DMS153 treated with DMSO at 0.1 percent for 48 hours (cell line): Measurements from ENCODE around the gene PEAK3.

Experiments
- DNase-seq: peaks from one replicate; lab custom pipeline; 2025; ENCODE audit not compliant: unreplicated experiment; lab: John Stamatoyannopoulos, UW

Gene PEAK3

GRCh38 chr19:2282062-2282861, at the start of gene PEAK3:
Gene PEAK3 (minus strand): TSS chr19:2282175. CDS start chr19:2280931, 1,244 bp downstream.
- no peak for DNase-seq

GRCh38 chr19:2330632-2331284, 48.8 kb upstream of the PEAK3 start:
- DNase-seq: peak; percentile 27

GRCh38 chr19:2330255-2330631, 48.3 kb upstream of the PEAK3 start:
- DNase-seq: no peak

GRCh38 chr19:2329501-2329916, 47.5 kb upstream of the PEAK3 start:
- no peak for DNase-seq

GRCh38 chr19:2329149-2329478, 47.1 kb upstream of the PEAK3 start:
- no peak for DNase-seq

GRCh38 chr19:2328401-2329148, 46.6 kb upstream of the PEAK3 start, which contains the start of the genes LSM7 and SPPL2B:
Gene LSM7 (minus strand): TSS chr19:2328586. CDS start chr19:2328566, 20 bp downstream.
Gene SPPL2B (plus strand): TSS chr19:2328684. CDS start chr19:2328710, 26 bp downstream.
- peak; percentile 60 for DNase-seq

- peak; percentile 35 for DNase-seq
These were observed 45.9 kb upstream of the PEAK3 start for GRCh38 chr19:2327773-2328400.

- DNase-seq: no peak
These were observed 44.9 kb upstream of the PEAK3 start for GRCh38 chr19:2326699-2327360.

GRCh38 chr19:2325281-2326046, 43.5 kb upstream of the PEAK3 start:
- DNase-seq: no peak

- no peak for DNase-seq
These were observed 42.4 kb upstream of the PEAK3 start for GRCh38 chr19:2324220-2324948.

- DNase-seq: no peak
These were observed 41.7 kb upstream of the PEAK3 start for GRCh38 chr19:2323707-2324106.

- no peak for DNase-seq
These were observed 39.7 kb upstream of the PEAK3 start for GRCh38 chr19:2321565-2322283.

GRCh38 chr19:2320939-2321338, 39.0 kb upstream of the PEAK3 start:
- no peak for DNase-seq

GRCh38 chr19:2320049-2320448, 38.1 kb upstream of the PEAK3 start:
- no peak for DNase-seq

- no peak for DNase-seq
These were observed 37.6 kb upstream of the PEAK3 start for GRCh38 chr19:2319551-2319950.

- no peak for DNase-seq
These were observed 36.9 kb upstream of the PEAK3 start for GRCh38 chr19:2318923-2319322.

GRCh38 chr19:2317756-2318155, 35.8 kb upstream of the PEAK3 start:
- no peak for DNase-seq

- DNase-seq: no peak
These were observed 35.3 kb upstream of the PEAK3 start for GRCh38 chr19:2317300-2317699.
